Measurements from ENCODE around the gene CYTH3.

CYTH3 gene

GRCh38 chr7:6279937-6280336 is 7.5 kb upstream of the CYTH3 start:
- Histone ChIP-seq H4K20me1 (no peaks in the 10 kb centered on the region), H3K4me3 (no peak overlapping the region), H3K9ac (no peak overlapping the region), H3K4me1 (peaks cover 36% of the 10 kb centered on the region), H3K9me3 (no peaks in the 10 kb centered on the region), H3K27me3 (no peaks in the 10 kb centered on the region), H3K4me2 (no peak overlapping the region), H3K27ac (no peak overlapping the region), H3K36me3 (no peaks in the 10 kb centered on the region)
- no peak for TF ChIP-seq Cebpa-rat (IDR thresholded peaks at IDR 0.05)

- H3K4me1 ChIP-seq: peaks cover 30% of the 10 kb centered on the region
- no peaks in the 10 kb centered on the region for H4K20me1 ChIP-seq
- H3K36me3 ChIP-seq: no peaks in the 10 kb centered on the region
- no peak overlapping the region for H3K4me3 ChIP-seq
- TF ChIP-seq Cebpa-rat (IDR thresholded peaks at IDR 0.05): no peak
- H3K4me2 ChIP-seq: 0 out of 2 replicates have a peak overlapping the region, but pooled peaks have one; percentile 1
- no peak overlapping the region for H3K9ac ChIP-seq
- no peaks in the 10 kb centered on the region for H3K9me3 ChIP-seq
- H3K27ac ChIP-seq: no peak overlapping the region
- H3K27me3 ChIP-seq: no peaks in the 10 kb centered on the region
These were observed 6.9 kb upstream of the CYTH3 start for GRCh38 chr7:6279341-6279740.

- H3K9me3 ChIP-seq: no peaks in the 10 kb centered on the region
- no peak overlapping the region for H3K9ac ChIP-seq
- H4K20me1 ChIP-seq: no peaks in the 10 kb centered on the region
- 0 out of 2 replicates have a peak overlapping the region, but pooled peaks have one; percentile 1 for H3K4me2 ChIP-seq
- H3K27ac ChIP-seq: no peak overlapping the region
- no peaks in the 10 kb centered on the region for H3K36me3 ChIP-seq
- no peaks in the 10 kb centered on the region for H3K27me3 ChIP-seq
- no peak overlapping the region for H3K4me3 ChIP-seq
- TF ChIP-seq Cebpa-rat (IDR thresholded peaks at IDR 0.05): no peak
- peaks cover 25% of the 10 kb centered on the region for H3K4me1 ChIP-seq
These were observed 6.4 kb upstream of the CYTH3 start for GRCh38 chr7:6278749-6279310.

- Histone ChIP-seq H3K27ac (no peak overlapping the region), H3K4me2 (0 out of 2 replicates have a peak overlapping the region, but pooled peaks have one; percentile 19), H3K27me3 (no peaks in the 10 kb centered on the region), H3K4me3 (no peak overlapping the region), H3K9me3 (no peaks in the 10 kb centered on the region), H3K36me3 (no peaks in the 10 kb centered on the region), H4K20me1 (no peaks in the 10 kb centered on the region), H3K9ac (no peak overlapping the region), H3K4me1 (peaks cover 33% of the 10 kb centered on the region)
- no peak for TF ChIP-seq Cebpa-rat (IDR thresholded peaks at IDR 0.05)
These were observed 5.1 kb upstream of the CYTH3 start for GRCh38 chr7:6277476-6277875.

- peaks cover 33% of the 10 kb centered on the region for H3K4me1 ChIP-seq
- H3K36me3 ChIP-seq: no peaks in the 10 kb centered on the region
- H3K9me3 ChIP-seq: no peaks in the 10 kb centered on the region
- H3K27ac ChIP-seq: no peak overlapping the region
- no peak for TF ChIP-seq Cebpa-rat (IDR thresholded peaks at IDR 0.05)
- no peak overlapping the region for H3K4me2 ChIP-seq
- H3K27me3 ChIP-seq: no peaks in the 10 kb centered on the region
- H4K20me1 ChIP-seq: peaks cover under 1% of the 10 kb centered on the region; the same call in 1 of the 2 replicates
- no peak overlapping the region for H3K4me3 ChIP-seq
- no peak overlapping the region for H3K9ac ChIP-seq
These were observed 4.5 kb upstream of the CYTH3 start for GRCh38 chr7:6276911-6277408.

GRCh38 chr7:6274743-6275142 is 2.3 kb upstream of the CYTH3 start:
- H3K9me3 ChIP-seq: no peaks in the 10 kb centered on the region
- H3K36me3 ChIP-seq: no peaks in the 10 kb centered on the region
- no peak overlapping the region for H3K27ac ChIP-seq
- no peaks in the 10 kb centered on the region for H3K27me3 ChIP-seq
- no peak overlapping the region for H3K4me2 ChIP-seq
- no peak overlapping the region for H3K9ac ChIP-seq
- H3K4me3 ChIP-seq: no peak overlapping the region
- H4K20me1 ChIP-seq: peaks cover 23% of the 10 kb centered on the region
- TF ChIP-seq Cebpa-rat (IDR thresholded peaks at IDR 0.05): no peak
- H3K4me1 ChIP-seq: peaks cover 50% of the 10 kb centered on the region

- no peaks in the 10 kb centered on the region for H3K36me3 ChIP-seq
- peaks cover 29% of the 10 kb centered on the region for H4K20me1 ChIP-seq
- no peaks in the 10 kb centered on the region for H3K27me3 ChIP-seq
- no peak overlapping the region for H3K27ac ChIP-seq
- no peak overlapping the region for H3K9ac ChIP-seq
- H3K9me3 ChIP-seq: no peaks in the 10 kb centered on the region
- no peak for TF ChIP-seq Cebpa-rat (IDR thresholded peaks at IDR 0.05)
- H3K4me3 ChIP-seq: no peak overlapping the region
- no peak overlapping the region for H3K4me2 ChIP-seq
- H3K4me1 ChIP-seq: peaks cover 50% of the 10 kb centered on the region
These were observed 1.6 kb upstream of the CYTH3 start for GRCh38 chr7:6273917-6274630.

GRCh38 chr7:6273380-6273837 is 985 bp upstream of the CYTH3 start:
- H3K4me2 ChIP-seq: peak overlapping the region; percentile 100
- no peaks in the 10 kb centered on the region for H3K27me3 ChIP-seq
- H3K9ac ChIP-seq: no peak overlapping the region
- peaks cover 36% of the 10 kb centered on the region for H4K20me1 ChIP-seq
- peaks cover 54% of the 10 kb centered on the region for H3K4me1 ChIP-seq
- no peaks in the 10 kb centered on the region for H3K9me3 ChIP-seq
- H3K36me3 ChIP-seq: no peaks in the 10 kb centered on the region
- no peak overlapping the region for H3K4me3 ChIP-seq
- no peak overlapping the region for H3K27ac ChIP-seq
- no peak for TF ChIP-seq Cebpa-rat (IDR thresholded peaks at IDR 0.05)

- Histone ChIP-seq H3K9me3 (no peaks in the 10 kb centered on the region), H3K4me3 (peak overlapping the region; percentile 90), H3K27me3 (no peaks in the 10 kb centered on the region), H3K27ac (peak overlapping the region; percentile 72), H3K36me3 (no peaks in the 10 kb centered on the region), H4K20me1 (peaks cover 51% of the 10 kb centered on the region), H3K9ac (peak overlapping the region; percentile 87), H3K4me1 (peaks cover 46% of the 10 kb centered on the region), H3K4me2 (peak overlapping the region; percentile 100)
- no peak for TF ChIP-seq Cebpa-rat (IDR thresholded peaks at IDR 0.05)
These were observed 557 bp downstream of the CYTH3 start for GRCh38 chr7:6271694-6272440.
